Heart right ventricle (tissue), 16 donors: Measurements from ENCODE around the gene DMAC2L. TPM values are rescaled to one million over a fixed set of nuclear protein-coding genes. Genes with fewer than 3 reads are reported as not detected.

Experiments used
- ATAC-seq, 8 donors: fragments of 200-7000 bp; cut with Tn5 transposase; one replicate each; pipeline ENCODE4 v1.9.1; 2020; ENCODE audit warnings: mild to moderate bottlenecking in 8 of 8, moderate library complexity in 8 of 8, moderate number of reproducible peaks in 1 of 8
- DNase-seq, 2 donors: peaks; one replicate each; pipeline ENCODE4 v3.0.0-alpha.2; 2020
- H3K27ac ChIP-seq, 10 donors: fragments of 200-600 bp; sonication (generic) in 2 of 10; one replicate each; pipeline versions ENCODE4 v1.5.0 to v1.8.0; 2020 to 2022; ENCODE audit warnings: mild to moderate bottlenecking in 3 of 10
- H3K27me3 ChIP-seq, 7 donors: fragments of 200-600 bp; one replicate each; pipeline ENCODE4 v1.8.0; 2021 to 2022; ENCODE audit warnings: mild to moderate bottlenecking in 2 of 7
- H3K36me3 ChIP-seq, 9 donors: fragments of 200-600 bp; sonication (generic) in 1 of 9; one replicate each; pipeline versions ENCODE4 v1.5.0 to v1.8.0; 2020 to 2022; ENCODE audit warnings: mild to moderate bottlenecking in 2 of 9
- H3K4me1 ChIP-seq, 9 donors: fragments of 200-600 bp; sonication (generic) in 1 of 9; one replicate each; pipeline versions ENCODE4 v1.5.0 to v1.8.0; 2020 to 2022; ENCODE audit warnings: mild to moderate bottlenecking in 4 of 9
- H3K4me3 ChIP-seq, 10 donors: fragments of 200-600 bp; sonication (generic) in 2 of 10; one replicate each; pipeline versions ENCODE4 v1.5.0 to v1.8.0; 2020 to 2022; ENCODE audit warnings: mild to moderate bottlenecking in 7 of 10, moderate library complexity in 2 of 10
- H3K9me3 ChIP-seq, 11 donors: fragments of 200-600 bp in 10 of 11; sonication (generic) in 2 of 11; one replicate each; pipeline versions ENCODE4 v1.5.0 to v1.8.0; 2013 to 2022; ENCODE audit warnings: mild to moderate bottlenecking in 2 of 11, control low read depth in 1 of 11, moderate library complexity in 1 of 11
- whole genome bisulfite sequencing, 2 donors: extraction: QIAGEN DNeasy Blood & Tissue Kit; methylation state at CpG; one replicate each; pipeline ENCODE4 v1.1.7; 2013; ENCODE audit warnings: inconsistent platforms in 1 of 2; 5-methylcytosine and 5-hydroxymethylcytosine counted together
- intact Hi-C, 10 donors: fragments of 100-400 bp; cut with DNase I; formaldehyde crosslinking; loops; one replicate each; pipeline versions ENCODE4 v1.11.1 to v1.14.2; 2022
- polyA plus RNA-seq, 2 donors: library from polyadenylated mRNA; stranded (reverse); fragments of 200-250 nt; gene quantifications; one replicate each; pipeline ENCODE4 v1.2.3, GENCODE V29; 2013
- total RNA-seq, 10 donors: library from RNA; stranded (reverse); fragmentation: NEBNext Ultra II Directional in 3 of 10; extraction: Animal tissue kit (Norgen Biotek cat#: 25700) in 3 of 10; gene quantifications; one replicate each; pipeline versions ENCODE4 v1.2.1 to v1.2.4, GENCODE V29; 2021 to 2023
- TF ChIP-seq, protein P1 (sequence below), 9 donors: fragments of 200-600 bp; sonication (generic) in 2 of 9; IDR thresholded peaks; one replicate each; pipeline versions ENCODE4 v1.5.0 to v1.8.0; 2021 to 2022; ENCODE audit warnings: antibody characterized with exemption in 9 of 9, mild to moderate bottlenecking in 5 of 9, moderate library complexity in 1 of 9
- donor health status: Arrhythmogenic right ventricular cardiomyopathy.
- donor health status: ischemic (EF 13 %, LVEDD 7.1; RV severe dilation, severe dysfunction).
- donor health status: healthy with polysubstance abuse.
- donor health status: DM: no; HTN: yes; CAD: no.
- donor health status: DM: no; HTN: no; CAD: no.
- donor health status: ischemic (EF 25% LVEDD 6.9; RV normal size, moderate dysfunction).
- donor health status: ischemic (EF 25% LVEDD 5.7; RV mildly dilated, moderate dysfunction).
- donor health status: healthy.
- donor health status: DM: yes; HTN: yes; CAD: no.
- donor health status: Ischemic cardiomyopathy.
- donor health status: ischemic (EF 35%, LVEDD 5.7; RV mildly dilated, moderate dysfunction).
- donor health status: nonischemic (EF 11% LVEDD 7.7; RV severe dilation, severe dysfunction).
- donor health status: DM: yes; HTN: yes; CAD: no.
- donor health status: PGD.
- donor health status: ischemic (EF 29% LVEDD 5.4; RV normal size, mild dysfunction).
- donor health status: nonischemic (EF 23%, LVEDD 6.1; RV moderate dilation, normal function).

Gene DMAC2L
- total and polyA plus RNA-seq, 12 donors, result 9.4 to 31.3 (median 24.3) TPM

DNA sequence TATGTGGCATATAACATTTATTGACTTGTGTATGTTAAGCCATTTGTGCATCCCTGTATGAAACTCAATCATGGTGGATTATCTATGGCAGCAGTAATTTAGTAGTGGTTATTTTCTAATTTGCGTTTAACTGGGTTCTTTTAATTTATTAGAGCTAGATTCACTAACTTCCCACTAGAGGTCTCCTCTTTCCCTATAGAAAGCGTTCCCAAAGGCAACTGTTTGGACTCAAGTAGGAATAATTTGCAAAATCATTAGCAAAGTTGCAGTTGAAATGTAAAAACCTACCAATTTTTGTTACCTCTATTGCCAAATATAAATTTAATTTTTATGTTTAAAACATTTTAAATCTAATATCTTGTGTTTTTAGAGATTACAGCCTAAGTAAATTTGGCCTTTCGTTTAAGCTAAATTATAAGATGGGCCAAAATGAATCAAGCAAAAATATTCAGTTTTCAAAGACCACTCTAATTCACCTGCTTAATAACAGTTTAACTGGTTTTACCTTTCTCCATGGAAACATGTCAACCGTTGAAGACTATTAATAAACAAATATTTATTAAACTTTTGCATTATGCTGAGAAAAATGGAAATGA lies 6.0 kb downstream of the DMAC2L start:
- intact Hi-C loops, result loop anchor here in 2 of 10 donors (2.0 to 5.0 kb wide), 2 partner anchors 214 to 215 kb away; partner anchors contain the start of gene MAP4K5 (in 2 of the 2)
- Histone ChIP-seq H3K27me3 (no peaks in the 10 kb centered on the region), H3K9me3 (no peaks in the 10 kb centered on the region), H3K27ac (no peak overlapping the region), H3K36me3 (peaks cover 0 to 12% (median 0%) of the 10 kb centered on the region in 9 donors), H3K4me3 (no peak overlapping the region), H3K4me1 (peaks cover 0 to 37% (median 22%) of the 10 kb centered on the region in 9 donors)
- ATAC-seq (no peak), DNase-seq (no peak)
- TF ChIP-seq, protein P1, sequence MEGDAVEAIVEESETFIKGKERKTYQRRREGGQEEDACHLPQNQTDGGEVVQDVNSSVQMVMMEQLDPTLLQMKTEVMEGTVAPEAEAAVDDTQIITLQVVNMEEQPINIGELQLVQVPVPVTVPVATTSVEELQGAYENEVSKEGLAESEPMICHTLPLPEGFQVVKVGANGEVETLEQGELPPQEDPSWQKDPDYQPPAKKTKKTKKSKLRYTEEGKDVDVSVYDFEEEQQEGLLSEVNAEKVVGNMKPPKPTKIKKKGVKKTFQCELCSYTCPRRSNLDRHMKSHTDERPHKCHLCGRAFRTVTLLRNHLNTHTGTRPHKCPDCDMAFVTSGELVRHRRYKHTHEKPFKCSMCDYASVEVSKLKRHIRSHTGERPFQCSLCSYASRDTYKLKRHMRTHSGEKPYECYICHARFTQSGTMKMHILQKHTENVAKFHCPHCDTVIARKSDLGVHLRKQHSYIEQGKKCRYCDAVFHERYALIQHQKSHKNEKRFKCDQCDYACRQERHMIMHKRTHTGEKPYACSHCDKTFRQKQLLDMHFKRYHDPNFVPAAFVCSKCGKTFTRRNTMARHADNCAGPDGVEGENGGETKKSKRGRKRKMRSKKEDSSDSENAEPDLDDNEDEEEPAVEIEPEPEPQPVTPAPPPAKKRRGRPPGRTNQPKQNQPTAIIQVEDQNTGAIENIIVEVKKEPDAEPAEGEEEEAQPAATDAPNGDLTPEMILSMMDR (IDR thresholded peaks at IDR 0.05), result peak; percentile 48 to 79 (median 58)
- 42 to 53% methylated on average over 4 of the region's 4 CpGs for WGBS, 2 donors

DNA sequence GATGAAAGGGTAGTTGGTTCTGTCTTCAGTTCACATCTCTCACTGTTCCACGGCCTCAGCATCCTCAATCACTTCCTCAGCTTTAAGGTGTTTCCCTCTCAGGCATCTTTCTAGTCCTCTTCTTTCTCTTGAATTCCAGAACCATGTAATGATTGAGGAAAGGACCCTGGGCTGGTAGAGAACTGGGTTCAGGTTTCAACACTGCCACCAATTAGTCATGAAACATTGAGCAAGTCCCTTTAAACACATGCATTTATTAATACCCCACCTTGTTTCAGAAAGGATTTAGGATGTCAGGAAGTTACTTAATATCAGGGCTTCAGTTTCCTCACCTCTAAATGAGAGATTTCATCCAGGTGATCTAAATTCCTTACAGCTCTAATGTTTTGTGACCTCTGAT lies 7.2 kb downstream of the DMAC2L start:
- Histone ChIP-seq H3K4me3 (no peak overlapping the region), H3K27ac (no peak overlapping the region), H3K27me3 (no peaks in the 10 kb centered on the region), H3K36me3 (peaks cover 0 to 22% (median 0%) of the 10 kb centered on the region in 9 donors), H3K4me1 (peaks cover 0 to 32% (median 15%) of the 10 kb centered on the region in 9 donors), H3K9me3 (no peaks in the 10 kb centered on the region)
- ATAC-seq, result no peak
- intact Hi-C loops, result loop anchor here in 2 of 10 donors (2.0 to 5.0 kb wide), 2 partner anchors 213 to 214 kb away; partner anchors contain the start of gene MAP4K5 (in 2 of the 2)
- no peak for DNase-seq
- TF ChIP-seq, protein P1 (IDR thresholded peaks at IDR 0.05), result no peak
- 79 to 90% methylated on average over 1 of the region's 1 CpG for WGBS, 2 donors

DNA sequence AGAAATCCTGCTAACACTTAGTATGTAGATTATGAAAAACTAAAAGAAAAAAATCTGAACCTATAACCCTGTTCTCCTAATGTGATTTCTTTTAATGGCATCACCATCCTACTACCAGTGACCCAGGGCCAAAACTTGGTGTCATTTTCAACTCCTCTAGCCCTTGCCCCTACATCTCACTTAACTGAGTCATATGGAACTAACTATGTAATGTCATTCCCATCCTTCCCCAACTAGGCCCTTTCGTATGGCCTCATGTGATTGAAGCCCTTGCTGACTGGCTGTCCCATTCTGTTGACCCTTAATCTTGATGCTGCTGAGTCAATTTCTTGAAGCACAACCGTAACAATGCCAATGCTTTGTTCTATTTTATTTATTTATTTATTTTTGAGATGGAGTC lies 7.6 kb downstream of the DMAC2L start:
- no peak overlapping the region for H3K27ac ChIP-seq
- no peak for DNase-seq

DNA sequence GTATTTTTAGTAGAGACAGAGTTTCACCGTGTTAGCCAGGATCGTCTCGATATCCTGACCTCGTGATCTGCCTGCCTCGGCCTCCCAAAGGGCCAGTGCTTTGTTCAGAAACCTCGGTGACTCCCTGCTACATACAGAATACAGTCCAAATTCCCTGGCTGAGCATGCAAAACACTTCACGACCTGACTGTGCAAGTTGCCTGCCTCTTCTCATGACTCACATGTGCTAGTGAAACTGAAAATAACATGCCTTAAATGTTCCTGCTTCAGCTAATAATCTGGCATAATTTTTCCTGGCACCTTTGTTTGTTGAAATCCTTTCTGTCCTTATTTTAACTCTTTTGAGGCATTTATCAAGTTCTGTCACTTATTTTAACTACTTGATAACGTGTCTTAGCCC lies 8.2 kb downstream of the DMAC2L start:
- H3K9me3 ChIP-seq, result no peaks in the 10 kb centered on the region
- peak overlapping the region in 5 of 10 donors; percentile 53 to 78 (median 61) for H3K27ac ChIP-seq
- peaks cover 0 to 32% (median 15%) of the 10 kb centered on the region in 9 donors for H3K4me1 ChIP-seq
- TF ChIP-seq, protein P1 (IDR thresholded peaks at IDR 0.05), result no peak
- peak in 2 of 8 donors; percentile 41 to 49 for ATAC-seq
- intact Hi-C loops, result loop anchor here in 6 of 10 donors (2.0 to 5.0 kb wide), 4 partner anchors 77 to 215 kb away; partner anchors contain the start of genes MAP4K5 (in 3 of the 6) and CDKL1 (in 2 of the 6)
- H3K4me3 ChIP-seq, result no peak overlapping the region
- WGBS, 2 donors, result 64 to 69% methylated on average over 8 of the region's 8 CpGs
- H3K27me3 ChIP-seq, result no peaks in the 10 kb centered on the region
- no peak for DNase-seq
- peaks cover 0 to 28% (median 0%) of the 10 kb centered on the region in 9 donors for H3K36me3 ChIP-seq

More for the DNA sequence above, 7.6 kb downstream of the DMAC2L start:
- Histone ChIP-seq H3K27me3 (no peaks in the 10 kb centered on the region), H3K36me3 (peaks cover 0 to 23% (median 0%) of the 10 kb centered on the region in 9 donors), H3K4me1 (peaks cover 0 to 32% (median 15%) of the 10 kb centered on the region in 9 donors), H3K9me3 (no peaks in the 10 kb centered on the region), H3K4me3 (no peak overlapping the region)
- 93 to 97% methylated on average over 2 of the region's 2 CpGs for WGBS, 2 donors
- intact Hi-C loops, result loop anchor here in 8 of 10 donors (2.0 to 5.0 kb wide), 4 partner anchors 78 to 215 kb away; partner anchors contain the start of genes MAP4K5 (in 5 of the 8) and CDKL1 (in 2 of the 8)
- TF ChIP-seq, protein P1 (IDR thresholded peaks at IDR 0.05), result no peak
- ATAC-seq, result no peak
